ENCODE measurements around the gene MIS12.
A peak's percentile ranks its signal among the peaks of the same experiment; 100 is the strongest.

Gene MIS12

GRCh38 chr17:5486206-5487124, at the start of gene MIS12:
Gene MIS12, plus strand, starts transcription at chr17:5486566. Its CDS starts 2,297 bp downstream, at chr17:5488863.
- Histone ChIP-seq H3K4me1 (ENCODE audit: insufficient read depth, poor library complexity, severe bottlenecking) (peaks cover 17% of the 10 kb centered on the region), H3K27ac (ENCODE audit: poor library complexity, severe bottlenecking) (peak within 1 kb of the TSS; percentile 70), H3K27me3 (ENCODE audit: insufficient read depth, poor library complexity, severe bottlenecking) (no peaks in the 10 kb centered on the region), H3K4me3 (ENCODE audit: severe bottlenecking) (peak within 1 kb of the TSS; percentile 97), H3K36me3 (ENCODE audit: low read depth) (peaks cover 81% of the 10 kb centered on the region), H3K9me3 (ENCODE audit: severe bottlenecking) (no peaks in the 10 kb centered on the region)
- ATAC-seq (ENCODE audit: low read depth), result peak; percentile 93
- DNase-seq (ENCODE audit: low spot score), result peak; percentile 99
- TF ChIP-seq CTCF (IDR thresholded peaks at IDR 0.05; ENCODE audit: poor library complexity, severe bottlenecking), result no peak

- DNase-seq (ENCODE audit: low spot score), result no peak
- peaks cover 53% of the 10 kb centered on the region for H3K36me3 ChIP-seq (ENCODE audit: low read depth)
- no peak for TF ChIP-seq CTCF (IDR thresholded peaks at IDR 0.05; ENCODE audit: poor library complexity, severe bottlenecking)
- H3K4me3 ChIP-seq (ENCODE audit: severe bottlenecking), result peak overlapping the region; percentile 80
- H3K27me3 ChIP-seq (ENCODE audit: insufficient read depth, poor library complexity, severe bottlenecking), result no peaks in the 10 kb centered on the region
- H3K27ac ChIP-seq (ENCODE audit: poor library complexity, severe bottlenecking), result peak overlapping the region; percentile 59
- peaks cover 7% of the 10 kb centered on the region for H3K4me1 ChIP-seq (ENCODE audit: insufficient read depth, poor library complexity, severe bottlenecking)
- ATAC-seq (ENCODE audit: low read depth), result peak; percentile 42
- no peaks in the 10 kb centered on the region for H3K9me3 ChIP-seq (ENCODE audit: severe bottlenecking)
These were observed 48.5 kb upstream of the MIS12 start for GRCh38 chr17:5437721-5438317.

GRCh38 chr17:5438716-5439445, 47.5 kb upstream of the MIS12 start, which contains the start of gene C1QBP:
Gene C1QBP, minus strand, starts transcription at chr17:5439155. Its CDS starts 82 bp downstream, at chr17:5439073.
- ATAC-seq (ENCODE audit: low read depth) (peak; percentile 80), DNase-seq (ENCODE audit: low spot score) (peak; percentile 80)
- TF ChIP-seq CTCF (IDR thresholded peaks at IDR 0.05; ENCODE audit: poor library complexity, severe bottlenecking), result peak; percentile 98
- Histone ChIP-seq H3K27ac (ENCODE audit: poor library complexity, severe bottlenecking) (peak within 1 kb of the TSS; percentile 59), H3K4me1 (ENCODE audit: insufficient read depth, poor library complexity, severe bottlenecking) (peaks cover 7% of the 10 kb centered on the region), H3K9me3 (ENCODE audit: severe bottlenecking) (no peaks in the 10 kb centered on the region), H3K27me3 (ENCODE audit: insufficient read depth, poor library complexity, severe bottlenecking) (no peaks in the 10 kb centered on the region), H3K36me3 (ENCODE audit: low read depth) (peaks cover 50% of the 10 kb centered on the region), H3K4me3 (ENCODE audit: severe bottlenecking) (peak within 1 kb of the TSS; percentile 80)

- H3K4me3 ChIP-seq (ENCODE audit: severe bottlenecking), result peak overlapping the region; percentile 80
- peaks cover 53% of the 10 kb centered on the region for H3K36me3 ChIP-seq (ENCODE audit: low read depth)
- DNase-seq (ENCODE audit: low spot score) (no peak), ATAC-seq (ENCODE audit: low read depth) (no peak)
- H3K4me1 ChIP-seq (ENCODE audit: insufficient read depth, poor library complexity, severe bottlenecking), result peaks cover 7% of the 10 kb centered on the region
- TF ChIP-seq CTCF (IDR thresholded peaks at IDR 0.05; ENCODE audit: poor library complexity, severe bottlenecking), result no peak
- no peak overlapping the region for H3K27ac ChIP-seq (ENCODE audit: poor library complexity, severe bottlenecking)
- H3K27me3 ChIP-seq (ENCODE audit: insufficient read depth, poor library complexity, severe bottlenecking), result no peaks in the 10 kb centered on the region
- H3K9me3 ChIP-seq (ENCODE audit: severe bottlenecking), result no peaks in the 10 kb centered on the region
These were observed 47.0 kb upstream of the MIS12 start for GRCh38 chr17:5439446-5439764.
